Activated CD8-positive, alpha-beta memory T cell treated with anti-CD3 and anti-CD28 coated beads, Interleukin-2, amount 50 U/mL, for 24 hours (primary cell): ENCODE results near the gene CDYL2.
"Not testable (repeated sequence)": the region's sequence is repeated elsewhere in the genome, so short reads cannot be mapped to it uniquely, and the experiment has no call there.

Experiments
- DNase-seq: peaks from one replicate; pipeline ENCODE4 v3.0.0-alpha.2; 2020; ENCODE audit errors: extremely low read depth

Gene CDYL2

GRCh38 chr16:80669673-80670072 lies 134.7 kb downstream of the CDYL2 start:
- DNase-seq: no peak

DNA sequence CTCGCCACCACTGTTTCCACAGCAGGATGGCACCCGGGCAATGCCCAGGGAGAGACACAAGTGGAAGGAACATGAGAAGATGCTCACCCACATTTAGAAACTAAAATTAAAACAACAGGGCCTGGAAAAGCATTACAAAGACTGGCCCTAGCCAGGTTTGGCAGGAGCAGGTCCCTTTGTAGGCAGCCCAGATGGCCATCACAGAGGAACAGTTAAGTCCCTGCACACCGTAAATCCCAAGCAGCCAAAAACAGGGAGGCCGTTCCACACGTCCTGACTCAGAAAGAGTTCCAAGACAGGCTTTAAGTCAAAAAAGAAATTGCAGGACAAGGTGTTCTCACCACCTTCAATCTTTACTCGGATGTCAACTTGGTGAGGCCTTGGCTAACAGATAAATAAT lies 136.5 kb downstream of the CDYL2 start:
- DNase-seq: no peak

- no peak for DNase-seq
Measured at GRCh38 chr16:80667251-80667560, 137.2 kb downstream of the CDYL2 start.

DNA sequence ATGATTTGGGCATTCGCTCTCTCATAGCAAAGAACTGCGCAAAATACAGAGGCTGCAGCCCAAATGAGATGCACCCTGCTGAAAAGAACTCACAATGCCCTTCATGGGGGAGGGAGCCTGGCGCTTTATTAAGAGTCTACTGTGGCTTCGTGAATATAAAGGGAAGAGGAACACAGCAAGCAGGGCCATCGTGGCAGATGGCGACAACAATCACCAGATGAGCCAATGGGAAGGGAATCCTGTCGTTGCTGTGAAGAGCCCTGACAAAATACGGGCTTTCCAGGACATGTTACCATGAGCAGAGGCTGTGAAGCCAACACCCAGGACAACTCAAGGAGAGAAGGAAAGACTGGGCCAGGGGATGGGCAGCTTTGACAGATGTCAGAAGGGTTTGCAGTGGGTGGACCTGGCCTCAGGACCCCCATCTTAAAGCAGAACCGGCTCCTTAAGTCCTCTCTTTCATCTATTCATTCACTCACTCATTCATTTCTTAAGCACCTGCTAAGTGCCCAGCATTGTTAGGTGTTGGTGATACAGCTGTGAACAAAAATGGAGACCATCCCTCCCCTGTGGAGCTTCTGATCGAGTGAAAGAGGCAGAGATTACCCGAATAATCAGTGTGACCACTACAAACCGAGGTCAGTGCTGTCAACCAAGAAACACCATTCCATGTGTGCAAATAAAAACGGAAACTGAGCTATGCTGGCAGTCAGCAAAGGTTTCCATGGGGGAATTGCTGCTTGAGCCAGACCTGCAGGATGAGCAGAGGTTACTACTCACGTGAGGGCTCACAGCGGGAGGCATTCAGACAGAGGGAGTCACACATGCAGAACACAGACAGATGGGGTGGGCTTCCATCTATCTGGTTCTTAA lies 137.8 kb downstream of the CDYL2 start:
- DNase-seq: no peak

DNA sequence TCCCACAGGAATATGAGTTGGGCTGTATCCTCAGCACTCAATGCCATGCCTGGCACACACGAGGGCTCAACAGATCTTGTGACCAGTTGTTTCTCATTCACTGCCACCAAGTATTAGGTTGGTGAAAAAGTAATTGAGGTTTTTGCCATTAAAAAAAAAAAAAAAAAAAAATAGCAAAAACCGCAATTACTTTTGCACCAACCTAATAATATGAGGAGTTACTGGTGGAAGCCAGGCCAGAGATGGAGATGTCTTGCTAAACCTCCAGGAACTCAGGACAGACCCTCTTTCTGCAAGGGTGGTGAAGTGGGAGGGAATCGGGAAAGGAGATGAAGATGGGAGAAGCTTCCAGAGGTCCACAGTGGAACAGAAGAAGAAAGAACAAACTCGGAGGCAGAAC lies 139.0 kb downstream of the CDYL2 start:
- DNase-seq: no peak

DNA sequence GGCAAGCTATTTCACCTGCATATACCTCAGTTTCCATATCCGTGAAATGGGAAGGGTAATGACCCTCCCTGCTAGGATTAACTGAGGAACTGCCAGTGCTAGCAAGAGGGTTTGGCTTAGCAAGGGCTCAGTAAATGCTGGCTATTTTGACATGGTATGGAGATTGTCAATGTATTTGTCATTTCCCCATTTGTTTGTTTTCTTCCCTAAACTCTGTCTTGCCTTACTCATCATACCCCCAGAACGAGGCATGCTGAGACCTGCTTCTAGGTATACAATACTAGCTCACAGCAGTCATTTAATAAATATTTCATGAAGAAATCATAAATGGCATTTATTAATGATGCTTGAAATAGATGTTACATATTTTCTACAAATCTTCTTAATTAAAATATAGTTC lies 139.6 kb downstream of the CDYL2 start:
- no peak for DNase-seq

GRCh38 chr16:80664226-80664625 lies 140.2 kb downstream of the CDYL2 start:
- no peak for DNase-seq

DNA sequence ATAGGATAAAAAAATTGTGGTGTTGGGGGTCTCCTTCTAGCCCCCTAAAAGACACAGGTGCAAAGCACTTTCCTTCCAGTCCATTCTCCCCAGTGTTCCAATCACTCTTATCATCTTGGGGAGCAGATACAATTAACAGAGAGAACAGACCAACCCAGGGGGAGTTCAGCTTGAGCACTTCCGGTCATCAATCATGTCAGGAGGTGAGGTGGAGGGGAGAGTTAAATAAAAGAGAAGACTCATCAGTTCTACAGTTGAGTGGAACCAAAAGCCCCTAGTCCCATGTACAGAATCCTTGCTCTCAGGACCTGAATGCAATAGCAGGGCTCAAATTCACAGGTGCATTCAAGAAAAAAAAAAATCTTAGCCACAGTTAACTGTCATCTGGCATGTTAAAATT lies 141.3 kb downstream of the CDYL2 start:
- DNase-seq: no peak

DNA sequence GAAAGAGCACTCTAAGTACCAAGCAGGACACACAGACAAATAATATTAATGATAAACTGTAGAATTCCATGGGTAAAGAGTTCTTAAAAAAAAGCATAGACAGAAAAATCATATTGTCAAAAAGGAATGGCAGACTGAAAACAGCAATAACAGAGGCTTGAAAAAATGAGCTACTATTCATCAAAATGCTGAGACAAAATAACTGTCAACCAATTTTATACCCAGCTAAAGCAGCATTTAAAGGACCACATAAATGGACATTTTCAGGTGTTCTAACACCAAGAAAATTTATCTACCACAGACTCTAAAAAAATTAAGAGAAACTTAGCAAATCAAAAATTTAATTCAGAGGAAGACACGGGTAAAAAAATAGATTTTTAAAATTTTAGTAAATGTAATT lies 144.5 kb downstream of the CDYL2 start:
- DNase-seq: no peak

- DNase-seq: no peak
Measured at GRCh38 chr16:80656711-80657150, 147.7 kb downstream of the CDYL2 start.

DNA sequence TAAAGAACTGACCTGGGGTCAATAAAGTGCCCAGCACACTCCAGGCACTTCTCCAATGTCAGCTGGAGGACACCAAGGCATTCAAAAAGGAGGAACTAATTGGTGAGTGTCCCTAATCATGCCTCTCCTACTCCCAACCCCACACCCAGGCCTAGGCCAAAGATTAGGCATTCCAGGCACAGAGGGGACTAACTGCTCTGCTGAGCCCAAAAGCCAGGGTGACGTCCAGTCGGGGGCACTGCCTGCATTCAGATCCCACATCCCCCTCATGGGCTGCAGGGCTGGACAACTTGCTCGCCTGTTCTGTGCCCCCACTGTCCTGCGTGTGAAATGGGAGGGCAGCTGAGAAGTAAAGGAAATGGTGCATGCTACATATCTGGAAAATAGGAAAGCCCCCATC lies 148.2 kb downstream of the CDYL2 start:
- no peak for DNase-seq

DNA sequence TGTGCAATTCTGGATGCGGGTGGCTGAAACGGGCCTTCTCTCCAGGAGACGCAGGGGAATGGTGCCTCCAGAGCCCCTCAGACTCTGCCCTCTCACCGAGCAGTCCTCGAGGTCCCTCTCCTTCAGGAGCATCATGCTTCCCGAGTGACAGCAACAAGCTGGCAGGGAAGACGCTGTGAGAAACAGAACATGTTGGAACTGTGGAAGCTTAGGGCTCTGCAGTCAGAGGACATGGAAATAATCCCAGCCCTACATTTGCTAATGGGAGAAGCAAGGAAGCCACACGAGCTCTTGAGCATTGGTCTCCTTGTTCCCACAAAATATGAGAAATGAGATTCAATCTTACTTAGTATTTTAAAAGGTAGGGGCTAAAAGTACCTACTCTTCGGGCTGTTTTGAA lies 148.6 kb downstream of the CDYL2 start:
- DNase-seq: no peak

DNA sequence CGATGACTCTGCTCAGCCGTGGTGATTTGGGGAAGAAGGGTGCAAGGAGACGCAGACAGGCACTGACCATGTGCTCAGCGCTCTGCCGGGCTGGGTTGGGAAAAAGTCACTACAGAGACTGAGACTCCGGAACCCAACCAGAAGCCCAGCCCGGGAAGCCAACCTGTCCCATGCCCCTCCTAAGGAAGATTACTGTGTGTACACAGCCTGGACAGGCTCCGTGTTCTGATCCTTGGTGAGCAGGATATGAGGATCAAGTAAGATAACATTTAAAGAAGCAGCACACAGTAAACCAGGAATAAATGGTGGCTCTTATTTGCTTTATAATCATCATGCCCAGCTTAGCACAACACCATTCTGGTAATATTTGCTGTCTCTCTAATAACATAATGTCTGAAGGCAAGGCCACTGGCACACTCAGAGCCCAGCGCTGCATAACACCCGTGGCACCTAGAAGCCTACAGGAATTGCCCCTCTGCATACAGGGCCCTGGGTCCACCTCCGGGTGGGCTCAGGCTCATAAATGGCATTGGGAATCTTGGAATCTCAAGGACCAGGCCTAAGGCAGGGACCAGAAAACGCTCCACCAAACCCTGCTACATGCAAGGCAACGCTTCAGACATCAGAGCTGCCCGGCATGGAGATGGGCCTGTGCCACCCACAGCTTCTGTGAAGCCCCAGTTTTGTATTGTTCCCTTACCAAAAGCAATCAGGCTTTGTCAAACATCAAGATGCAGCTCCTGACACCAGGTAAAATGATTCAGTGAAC lies 150.1 kb downstream of the CDYL2 start:
- no peak for DNase-seq

DNA sequence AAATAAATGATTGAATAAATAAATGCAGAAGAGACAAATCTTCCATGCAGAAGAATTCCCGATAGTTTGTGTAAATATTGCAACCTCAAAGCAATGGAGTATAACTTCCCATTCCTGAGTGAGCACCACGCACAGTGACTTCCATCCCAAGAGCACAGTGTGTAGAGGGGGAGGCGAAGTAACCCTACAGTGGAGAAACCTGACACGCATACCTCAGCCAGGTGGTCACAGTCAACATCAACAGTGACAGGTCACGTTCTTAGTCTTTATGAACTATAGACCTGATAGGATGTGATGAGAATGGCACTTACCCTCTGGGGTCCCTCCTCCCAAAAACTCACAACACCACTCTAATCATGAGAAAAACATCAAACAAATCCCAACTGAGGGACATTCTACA lies 152.0 kb downstream of the CDYL2 start:
- DNase-seq: no peak

- DNase-seq: not testable (repeated sequence)
Measured at GRCh38 chr16:80650281-80650680, 154.1 kb downstream of the CDYL2 start.

DNA sequence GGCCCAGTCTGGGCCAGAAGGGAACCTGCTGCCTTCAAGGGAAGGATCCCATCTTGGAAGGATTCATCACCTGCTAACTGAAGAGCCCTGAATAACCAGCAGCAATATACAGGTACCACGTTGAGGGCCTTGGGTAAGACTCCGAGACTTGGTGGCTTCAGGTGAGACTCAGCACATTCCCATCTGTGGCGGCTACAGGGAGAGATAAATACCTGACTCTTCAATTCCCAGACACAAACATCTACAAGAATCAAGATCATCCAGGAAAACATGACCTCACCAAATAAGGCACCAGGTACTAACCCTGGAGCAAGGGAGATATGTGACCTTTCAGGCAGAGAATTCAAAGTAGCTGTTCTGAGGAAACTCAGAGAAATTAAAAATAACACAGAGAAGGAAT lies 164.1 kb downstream of the CDYL2 start:
- DNase-seq: no peak

DNA sequence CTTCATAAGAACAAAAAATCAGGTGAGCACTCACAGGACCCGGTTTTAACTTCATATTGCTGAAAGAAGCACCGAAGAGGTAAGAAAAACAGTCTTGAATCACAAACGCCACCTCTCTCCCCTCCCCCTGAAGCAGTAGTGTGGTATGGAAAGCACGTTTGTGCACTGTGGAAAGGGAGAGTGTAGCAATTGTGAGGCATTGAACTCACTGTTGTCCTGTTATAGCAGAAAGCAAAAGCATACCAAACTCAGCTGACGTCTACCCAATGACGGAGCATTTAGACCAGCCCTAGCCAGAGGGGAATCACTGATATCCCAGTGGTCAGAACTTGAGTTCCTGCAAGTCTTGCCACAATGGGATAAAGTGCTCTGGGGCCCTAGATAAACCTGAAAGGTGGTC lies 164.8 kb downstream of the CDYL2 start:
- DNase-seq: no peak

DNA sequence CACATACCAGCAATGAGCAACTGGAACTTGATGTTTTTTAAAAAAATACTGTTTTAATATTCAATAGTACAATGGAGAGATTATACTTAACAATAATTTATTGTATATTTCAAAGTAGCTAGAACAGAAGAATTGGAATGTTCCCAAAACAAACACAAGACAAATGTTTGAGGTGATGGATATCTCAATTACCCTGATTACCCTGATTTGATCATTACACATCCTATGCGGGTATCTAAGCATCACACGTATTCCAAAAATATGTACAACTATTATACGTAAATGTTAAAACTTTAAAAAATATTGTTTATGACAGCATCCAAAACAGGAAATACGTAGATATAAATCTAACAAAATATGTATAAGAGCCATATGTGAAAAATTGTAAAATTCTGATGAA lies 166.8 kb downstream of the CDYL2 start:
- no peak for DNase-seq

GRCh38 chr16:80631581-80631980 lies 172.8 kb downstream of the CDYL2 start:
- no peak for DNase-seq

- no peak for DNase-seq
Measured at GRCh38 chr16:80628254-80628653, 176.1 kb downstream of the CDYL2 start.

DNA sequence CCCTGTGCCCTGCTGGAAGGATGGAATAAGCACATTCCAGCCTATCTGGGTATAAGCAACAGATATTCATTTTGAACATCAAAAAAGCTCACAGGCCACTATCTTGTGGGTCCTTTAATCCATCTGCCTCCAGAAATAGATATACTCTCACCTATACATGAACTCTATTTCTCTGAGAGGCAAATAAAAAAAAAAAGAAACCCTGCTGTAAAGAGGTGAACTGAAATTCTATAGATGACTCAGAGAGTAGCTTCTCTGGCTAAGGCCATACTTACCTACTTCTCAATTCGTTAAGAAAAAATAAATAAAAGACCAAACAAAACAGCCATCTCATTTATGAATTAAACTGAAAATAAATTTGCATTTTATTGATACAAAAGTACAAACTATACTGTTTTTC lies 177.3 kb downstream of the CDYL2 start:
- DNase-seq: no peak

GRCh38 chr16:80623376-80623775 lies 181.0 kb downstream of the CDYL2 start:
- DNase-seq: no peak

DNA sequence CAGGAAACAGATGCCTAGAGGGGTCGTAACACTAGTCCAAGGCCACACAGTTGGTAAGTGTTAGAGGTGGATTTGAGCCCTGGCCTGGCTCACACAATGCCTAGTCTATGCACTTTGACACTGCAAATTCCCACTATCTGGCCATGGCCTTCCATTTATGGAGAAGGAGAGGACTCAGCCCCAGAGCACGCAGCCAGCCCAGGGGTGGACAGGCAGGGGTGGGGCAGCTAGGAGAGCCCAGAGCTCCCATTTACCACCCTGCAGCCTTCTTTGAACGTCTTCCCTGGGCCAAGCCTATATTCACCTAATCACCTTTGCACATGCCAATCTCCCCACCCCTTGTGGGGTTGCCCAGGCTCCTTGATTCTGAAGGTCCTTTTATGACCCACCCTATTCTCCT lies 182.4 kb downstream of the CDYL2 start:
- no peak for DNase-seq
